Right lung (tissue), 5 donors: ENCODE results near the gene SBK2. TPM values are rescaled to one million over a fixed set of nuclear protein-coding genes. Genes with fewer than 3 reads are reported as not detected.
"Not testable (repeated sequence)": the region's sequence is repeated elsewhere in the genome, so short reads cannot be mapped to it uniquely, and the experiment has no call there.

ENCODE experiments used
- DNase-seq, 2 donors: peaks; one replicate each; pipeline ENCODE4 v3.0.0-alpha.2; 2013
- polyA plus RNA-seq, 5 donors: library from polyadenylated mRNA; unstranded; fragments of 120-200 nt; gene quantifications; one replicate each; pipeline versions ENCODE4 v1.2.1 to v1.2.3, GENCODE V29; 2013; ENCODE audit warnings: inconsistent platforms in 1 of 5, low replicate concordance in 1 of 5; ENCODE audit not compliant: insufficient read length in 5 of 5, insufficient read depth in 1 of 5

The SBK2 gene
- polyA plus RNA-seq, 5 donors = 0.41 TPM; not detected in 4

DNA sequence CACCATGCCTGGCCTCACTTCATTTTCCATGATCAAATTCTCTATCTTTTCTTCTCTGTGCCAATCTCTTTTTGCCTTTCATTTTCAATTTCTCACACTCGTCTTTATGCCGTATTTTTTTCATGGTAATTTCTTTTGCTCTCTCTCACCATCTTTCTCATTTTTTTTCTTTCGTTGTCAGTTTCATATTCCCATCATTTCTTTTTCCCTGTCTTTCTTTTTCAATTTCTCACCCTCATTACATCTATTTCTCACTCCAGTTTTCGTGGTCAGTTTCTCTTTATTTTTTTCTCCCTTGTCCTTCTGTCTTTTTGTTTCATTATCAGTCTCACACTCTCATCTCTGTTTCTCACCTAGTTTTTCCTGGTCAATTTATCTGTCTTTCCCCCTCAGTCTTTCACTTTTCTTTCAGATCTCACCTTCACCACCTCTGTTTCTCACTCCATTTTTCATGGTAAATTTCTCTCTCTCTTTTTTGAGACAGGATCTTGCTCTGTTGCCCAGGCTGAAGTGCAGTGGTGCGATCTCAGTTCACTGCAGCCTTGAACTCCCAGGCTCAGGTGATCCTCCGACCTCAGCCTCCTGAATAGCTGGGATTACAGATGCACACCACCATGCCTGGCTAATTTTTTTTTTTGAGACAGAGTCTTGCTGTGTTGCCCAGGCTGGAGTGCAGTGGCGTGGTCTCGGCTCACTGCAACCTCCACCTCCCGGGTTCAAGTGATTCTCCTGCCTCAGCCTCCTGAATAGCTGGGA, 34.6 kb downstream of the SBK2 start:
- DNase-seq = no peak

DNA sequence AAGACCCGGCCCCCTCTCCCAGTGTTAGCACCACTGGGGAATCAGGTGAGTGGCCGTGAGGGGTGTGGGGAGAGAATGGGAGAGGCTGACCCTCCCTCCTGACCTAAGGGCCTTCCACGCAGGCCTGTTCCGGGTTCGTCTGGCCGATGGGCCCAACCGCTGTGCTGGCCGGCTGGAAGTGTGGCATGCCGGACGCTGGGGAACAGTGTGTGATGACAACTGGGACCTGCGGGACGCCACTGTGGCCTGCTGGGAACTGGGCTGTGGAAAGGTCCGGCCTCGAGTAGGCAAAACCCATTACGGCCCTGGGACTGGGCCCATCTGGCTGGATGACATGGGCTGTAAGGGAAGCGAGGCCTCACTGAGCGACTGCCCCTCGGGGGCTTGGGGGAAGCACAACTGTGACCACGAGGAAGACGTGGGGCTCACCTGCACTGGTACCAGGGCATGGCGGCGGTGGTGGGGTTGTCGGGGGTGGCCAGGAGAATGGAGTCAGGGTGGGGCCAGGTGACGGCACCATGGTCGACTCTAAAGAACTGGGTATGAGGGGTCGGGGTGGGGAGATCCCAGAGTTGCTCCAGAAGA, 36.5 kb downstream of the SBK2 start:
- no peak for DNase-seq

DNA sequence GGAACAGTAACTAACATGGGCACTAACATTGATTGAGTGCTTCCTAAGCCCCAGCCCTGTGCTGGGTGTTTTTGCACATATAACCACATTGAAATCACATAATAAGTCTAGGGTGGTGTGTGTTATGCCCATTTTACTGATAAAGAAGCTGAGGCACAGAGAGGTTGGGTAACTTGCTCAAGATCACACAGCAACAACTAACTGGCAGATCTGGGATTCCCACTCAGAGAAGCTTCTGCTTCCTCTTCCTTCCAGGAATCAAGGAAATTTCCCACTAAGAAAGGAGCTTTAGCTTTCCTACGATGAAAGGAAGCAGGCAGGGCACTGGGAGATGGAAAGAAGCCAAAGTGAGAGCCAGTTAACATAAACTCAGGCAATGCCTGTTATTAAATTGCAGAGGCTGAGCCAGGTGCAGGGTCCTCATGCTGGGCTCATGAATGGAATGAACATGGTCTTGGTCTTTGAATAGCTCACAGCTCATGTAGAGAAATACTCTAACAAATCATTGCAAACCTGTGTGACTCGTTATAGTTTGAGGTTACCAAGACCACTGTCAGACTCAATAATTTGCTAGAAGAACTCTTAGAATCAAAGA, 38.6 kb downstream of the SBK2 start:
- DNase-seq = no peak

DNA sequence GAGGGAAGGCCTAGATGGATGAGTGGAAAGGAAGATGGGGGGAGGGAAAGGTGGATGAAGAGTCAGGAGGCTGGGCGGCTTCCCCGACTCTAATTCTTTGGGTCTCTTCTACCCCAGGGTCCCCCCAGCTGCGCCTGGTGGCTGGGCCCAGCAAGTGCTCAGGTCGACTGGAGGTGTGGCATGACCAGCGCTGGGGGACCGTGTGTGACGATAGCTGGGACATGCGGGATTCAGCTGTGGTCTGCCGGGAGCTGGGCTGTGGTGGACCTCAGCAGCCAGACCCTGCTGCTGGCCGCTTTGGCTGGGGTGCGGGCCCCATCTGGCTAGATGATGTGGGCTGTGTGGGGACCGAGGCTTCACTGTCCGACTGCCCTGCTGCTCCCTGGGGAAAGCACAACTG, 39.2 kb downstream of the SBK2 start:
- DNase-seq = no peak

DNA sequence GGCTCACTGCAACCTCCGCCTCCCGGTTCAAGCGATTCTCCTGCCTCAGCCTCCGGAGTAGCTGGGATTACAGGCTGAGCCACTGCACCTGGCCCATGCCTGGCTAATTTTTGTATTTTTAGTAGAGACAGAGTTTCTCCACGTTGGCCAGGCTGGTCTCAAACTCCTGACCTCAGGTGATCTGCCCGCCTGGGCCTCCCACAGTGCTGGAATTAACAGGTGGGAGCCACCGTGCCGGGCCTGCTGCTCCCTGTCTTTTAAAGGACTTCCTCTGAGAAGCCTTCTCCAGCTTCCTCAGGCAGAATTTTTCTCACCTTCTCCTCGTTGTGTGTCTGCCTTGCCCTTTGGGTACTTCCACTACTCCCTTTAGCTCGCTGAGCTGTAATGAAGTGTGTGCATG, 40.1 kb downstream of the SBK2 start:
- DNase-seq = not testable (repeated sequence)

DNA sequence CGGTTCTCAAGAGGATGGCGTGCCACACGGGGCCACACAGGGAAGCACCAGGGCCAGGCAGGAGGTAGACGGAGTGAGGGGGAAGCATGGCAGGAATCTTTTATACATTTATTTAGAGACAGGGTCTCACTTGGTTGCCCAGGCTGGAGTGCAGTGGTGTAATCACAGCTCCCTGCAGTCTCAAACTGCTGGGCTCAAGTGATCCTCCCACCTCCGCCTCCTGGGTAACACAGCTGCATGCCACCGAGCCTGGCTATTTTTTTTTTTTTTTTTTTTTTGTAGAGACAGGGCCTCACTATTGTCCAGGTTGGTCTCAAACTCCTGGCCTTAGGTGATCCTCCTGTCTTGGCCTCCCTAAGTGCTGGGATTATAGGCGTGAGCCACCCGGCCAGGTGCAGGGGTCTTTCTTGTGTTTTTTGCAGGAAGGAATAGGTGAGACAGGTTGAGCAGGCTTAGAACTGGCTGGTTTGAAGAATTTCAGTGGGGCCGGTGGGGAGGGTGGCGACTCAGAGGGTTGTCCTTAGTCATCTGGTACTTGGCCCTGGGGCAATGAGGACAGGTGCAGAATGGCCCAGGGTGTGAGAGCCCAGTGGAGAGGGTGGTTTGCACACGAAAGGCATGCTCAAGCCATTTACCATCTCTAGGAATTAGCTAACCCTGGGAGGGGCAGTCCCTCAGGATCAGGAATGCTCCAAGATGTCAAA, 41.1 kb downstream of the SBK2 start:
- DNase-seq = no peak

DNA sequence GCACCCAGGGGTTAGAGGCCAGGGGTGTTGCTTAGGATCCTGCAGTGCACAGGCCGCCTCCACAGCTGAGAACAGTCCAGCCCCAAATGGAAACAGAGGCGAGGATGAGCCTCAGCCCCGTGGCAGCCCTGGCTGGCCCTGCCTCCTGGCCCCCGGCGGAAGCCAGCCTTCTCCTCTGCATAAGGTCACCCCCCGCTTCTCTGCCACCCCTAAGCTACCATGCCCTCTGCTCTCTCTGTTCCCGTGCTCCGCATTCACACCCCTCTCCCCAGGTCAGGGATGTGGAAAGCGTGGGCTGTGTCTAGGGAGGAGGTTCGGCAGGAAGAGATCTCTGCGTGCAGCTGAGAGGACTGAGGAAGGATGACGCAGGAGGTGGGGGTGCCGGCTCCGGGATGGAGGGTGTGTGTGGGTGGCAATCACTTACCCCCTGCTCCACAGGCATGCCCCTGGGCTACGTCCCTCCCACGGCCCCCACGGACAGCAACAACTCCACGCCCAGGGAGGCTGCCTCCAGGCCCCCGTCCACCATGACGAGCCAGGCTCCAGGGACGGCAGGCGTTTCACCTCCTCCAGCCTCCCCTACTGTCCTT, 42.7 kb downstream of the SBK2 start:
- DNase-seq = no peak

DNA sequence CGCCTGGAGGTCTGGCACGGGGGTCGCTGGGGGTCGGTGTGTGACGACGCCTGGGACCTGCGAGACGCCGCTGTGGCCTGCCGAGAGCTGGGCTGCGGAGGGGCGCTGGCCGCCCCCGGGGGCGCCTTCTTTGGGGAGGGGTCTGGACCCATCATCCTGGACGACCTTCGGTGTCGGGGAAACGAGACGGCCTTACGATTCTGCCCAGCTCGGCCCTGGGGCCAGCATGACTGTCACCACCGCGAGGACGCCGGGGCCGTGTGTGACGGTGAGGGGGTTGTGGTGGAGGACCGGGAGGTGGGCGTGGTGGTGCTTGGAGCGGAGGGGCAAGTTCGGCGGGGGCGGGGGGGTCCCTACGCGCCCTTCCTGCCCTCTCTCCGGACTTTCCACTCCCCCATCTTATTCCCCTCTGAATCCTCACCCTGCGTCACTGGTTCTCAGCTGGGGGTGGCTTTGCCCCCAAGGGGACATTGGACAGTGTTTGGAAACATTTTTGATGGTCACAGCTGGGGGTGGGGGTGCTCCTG, 43.2 kb downstream of the SBK2 start:
- no peak for DNase-seq

DNA sequence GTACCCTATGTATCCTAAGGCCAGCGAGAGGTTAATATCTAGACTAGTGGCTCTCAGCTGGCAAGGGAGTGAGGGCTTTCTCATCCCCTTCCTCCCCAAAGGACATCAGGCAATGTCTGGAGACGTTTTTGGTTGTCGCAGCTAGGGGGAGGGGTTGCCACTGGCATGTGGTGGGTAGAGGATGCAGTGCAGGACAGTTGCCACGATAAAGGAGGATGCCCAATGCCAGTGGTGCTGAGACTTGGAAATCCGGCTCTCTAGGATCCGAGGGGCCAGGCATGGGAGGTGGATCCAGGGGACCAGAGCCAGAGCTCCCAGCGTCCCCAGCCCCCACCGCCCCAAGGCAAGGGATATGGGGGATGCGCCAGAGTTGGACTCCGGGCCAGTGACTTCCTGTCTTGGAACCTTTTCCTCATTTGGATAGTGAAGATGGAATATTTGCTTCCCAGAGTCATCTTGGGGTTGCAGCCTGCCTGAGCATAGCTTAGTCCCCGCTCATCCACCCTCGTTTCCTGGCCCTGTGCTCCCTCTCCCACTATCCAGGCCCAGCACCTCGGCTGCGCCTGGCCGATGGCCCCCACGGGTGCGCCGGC, 43.8 kb downstream of the SBK2 start:
- DNase-seq = no peak

DNA sequence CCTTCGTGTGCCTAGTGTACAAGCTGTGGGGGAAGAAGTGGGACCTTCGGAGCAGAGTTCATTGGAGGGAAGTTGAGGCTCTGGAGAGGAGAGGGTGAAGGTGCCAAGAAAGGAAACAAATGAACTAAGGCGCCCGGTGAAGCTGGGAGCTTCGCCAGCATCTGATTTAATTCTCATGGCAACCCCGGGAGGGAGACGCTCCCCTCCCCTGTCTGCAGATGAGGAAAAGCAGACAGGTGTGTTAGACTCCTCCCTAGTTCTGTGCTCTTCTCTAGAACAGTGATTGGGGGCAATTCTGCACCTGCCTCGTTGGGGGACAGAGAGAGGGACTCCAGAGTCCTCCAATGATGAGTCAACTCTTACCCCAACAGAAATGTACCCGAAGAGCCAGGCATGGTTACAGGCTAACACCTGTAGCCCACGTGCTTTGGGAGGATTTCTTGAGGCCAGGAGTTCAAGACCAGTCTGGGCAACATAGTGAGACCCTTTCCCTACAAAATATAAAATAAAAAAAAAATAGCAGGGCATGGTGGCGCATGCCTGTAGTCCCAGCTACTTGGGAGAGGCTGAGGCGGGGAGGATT, 44.5 kb downstream of the SBK2 start:
- DNase-seq = no peak

DNA sequence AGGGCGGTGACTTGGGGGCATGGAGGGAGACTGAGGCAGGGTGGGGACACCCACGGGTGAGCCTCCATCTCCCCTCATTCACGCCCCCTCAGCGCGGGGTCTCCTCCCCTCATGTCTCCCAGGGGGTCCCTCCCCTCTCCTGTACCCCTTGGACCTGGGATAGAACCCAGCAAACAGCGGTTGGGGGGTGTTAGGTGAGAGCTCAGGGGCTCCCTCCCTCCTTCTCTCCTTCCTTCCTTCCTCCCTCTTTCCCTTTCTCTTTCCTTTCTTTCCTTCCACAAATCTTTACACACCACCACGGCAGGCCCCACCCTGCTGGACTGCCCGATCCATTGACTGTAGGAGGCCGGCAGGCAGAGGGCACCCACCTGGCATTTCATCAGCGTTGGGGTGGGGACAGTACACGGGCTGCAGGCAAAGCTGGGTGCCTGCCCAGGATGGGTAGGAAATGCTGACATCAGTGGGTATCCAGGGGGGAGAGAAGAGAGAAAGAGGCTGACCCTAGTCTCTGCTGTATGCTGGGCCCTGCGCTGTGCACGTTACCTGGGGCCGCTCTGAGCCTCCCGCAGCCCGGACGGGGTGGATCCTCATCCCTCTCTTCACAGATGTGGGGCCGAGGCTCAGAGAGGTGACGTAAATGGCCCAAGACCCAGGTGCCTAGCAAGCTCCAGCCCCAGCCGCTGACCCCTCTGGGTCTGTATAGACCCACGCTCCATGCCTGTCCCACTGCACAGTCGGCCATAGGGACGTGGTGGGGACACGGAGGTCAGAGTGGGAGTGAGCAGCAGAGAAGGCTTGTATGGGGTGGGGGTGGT, 45.2 kb downstream of the SBK2 start:
- no peak for DNase-seq

DNA sequence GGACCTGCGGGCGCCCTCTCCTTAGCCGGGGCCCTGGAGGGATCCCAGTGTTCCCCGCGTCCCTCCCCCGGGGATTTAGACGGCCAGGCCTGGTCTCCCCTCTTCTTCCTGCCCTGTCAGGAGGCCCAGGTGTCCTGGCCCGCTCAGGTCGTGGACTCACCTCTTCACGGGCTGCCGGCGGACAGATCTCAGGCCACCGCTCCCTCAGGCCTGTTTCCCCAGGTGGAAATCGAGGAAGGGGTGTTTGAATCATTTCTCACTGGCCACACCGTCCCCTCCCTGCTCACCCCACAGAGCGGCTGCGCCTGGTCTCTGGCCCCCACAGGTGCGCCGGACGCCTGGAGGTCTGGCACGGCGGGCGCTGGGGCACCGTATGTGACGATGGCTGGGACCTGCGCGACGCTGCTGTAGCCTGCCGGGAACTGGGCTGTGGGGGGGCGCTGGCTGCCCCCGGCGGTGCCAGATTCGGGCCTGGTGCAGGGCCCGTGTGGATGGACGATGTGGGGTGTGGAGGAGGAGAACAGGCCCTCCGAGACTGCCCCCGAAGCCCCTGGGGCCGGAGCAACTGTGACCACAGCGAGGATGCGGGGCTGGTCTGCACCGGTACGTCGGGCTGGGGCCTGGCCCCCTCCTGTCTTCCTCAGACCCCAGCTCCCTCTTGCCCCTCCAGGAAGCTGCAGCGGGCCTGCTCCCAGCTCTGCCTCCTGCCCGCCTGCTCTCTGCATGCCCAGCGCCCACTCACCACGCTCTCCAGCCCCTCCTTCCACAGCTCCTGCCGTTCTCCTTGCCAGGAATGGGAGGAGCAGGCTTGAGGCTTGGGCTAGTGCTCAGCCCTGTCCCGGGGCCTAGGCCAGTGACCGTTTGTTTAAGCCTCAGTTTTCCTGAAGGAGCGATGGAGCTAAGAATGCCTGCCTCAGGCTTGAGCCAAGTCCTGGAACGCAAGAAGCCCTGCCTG, 46.2 kb downstream of the SBK2 start:
- no peak for DNase-seq

DNA sequence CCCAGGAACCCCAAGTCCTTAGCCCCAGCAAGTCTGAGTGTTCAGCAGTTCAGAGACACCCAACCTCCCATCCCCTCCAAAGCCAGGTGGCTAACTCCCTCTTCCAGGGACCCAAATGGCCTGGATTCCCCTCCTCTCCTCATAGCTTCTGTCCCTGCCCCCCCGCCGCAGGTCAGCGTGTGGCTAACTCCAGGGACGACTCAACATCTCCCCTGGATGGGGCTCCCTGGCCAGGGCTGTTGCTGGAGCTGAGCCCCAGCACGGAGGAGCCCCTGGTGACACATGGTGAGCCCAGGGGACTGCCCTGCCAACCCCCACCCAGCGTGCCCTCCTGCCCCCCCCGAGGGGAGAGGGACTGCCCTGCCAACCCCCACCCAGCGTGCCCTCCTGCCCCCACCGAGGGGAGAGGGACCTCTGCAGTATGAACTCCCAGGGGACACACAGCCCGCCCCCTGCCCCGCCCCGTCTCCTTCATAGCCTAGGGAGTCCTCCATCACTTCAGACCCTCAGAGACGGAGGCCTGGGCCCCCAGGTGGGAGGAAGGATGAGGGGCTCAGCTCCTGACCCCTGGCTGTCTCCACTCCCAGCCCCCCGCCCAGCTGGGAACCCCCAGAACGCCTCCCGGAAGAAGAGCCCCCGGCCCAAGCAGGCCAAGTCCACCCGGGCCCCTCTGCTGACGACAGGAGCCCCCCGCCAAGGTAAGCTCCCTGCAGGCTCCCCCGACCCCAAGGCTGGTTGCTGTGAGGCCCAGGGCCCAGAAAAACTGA, 47.0 kb downstream of the SBK2 start:
- DNase-seq = no peak

DNA sequence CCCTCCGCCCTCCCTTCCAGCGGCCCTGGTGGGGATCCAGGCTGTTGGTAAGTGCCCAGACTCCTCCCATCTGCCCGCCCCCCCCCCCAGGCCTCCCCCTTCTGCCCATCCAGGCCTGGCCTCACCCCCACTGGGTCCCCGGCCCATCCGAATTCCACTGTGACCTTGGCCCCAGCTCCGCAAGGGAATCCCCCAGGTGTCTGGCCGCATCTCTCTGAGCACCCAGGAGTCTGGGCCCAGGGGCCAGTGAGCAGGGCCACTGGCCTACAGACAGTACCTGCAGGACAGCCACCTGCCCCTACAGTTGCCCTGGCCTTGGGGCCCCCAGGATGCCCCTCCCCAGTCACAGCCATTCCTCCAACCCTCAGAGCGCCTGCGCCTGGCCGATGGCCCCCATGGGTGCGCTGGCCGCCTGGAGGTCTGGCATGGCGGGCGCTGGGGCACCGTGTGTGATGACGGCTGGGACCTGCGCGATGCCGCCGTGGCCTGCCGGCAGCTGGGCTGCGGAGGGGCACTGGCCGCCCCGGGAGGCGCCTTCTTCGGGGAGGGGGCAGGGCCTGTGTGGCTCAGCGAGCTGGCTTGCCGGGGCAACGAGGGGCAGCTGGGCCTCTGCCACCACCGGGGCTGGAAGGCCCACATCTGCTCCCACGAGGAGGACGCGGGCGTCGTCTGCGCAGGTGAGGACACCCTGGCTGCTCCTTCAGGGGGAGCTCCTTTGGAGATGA, 47.8 kb downstream of the SBK2 start:
- no peak for DNase-seq

DNA sequence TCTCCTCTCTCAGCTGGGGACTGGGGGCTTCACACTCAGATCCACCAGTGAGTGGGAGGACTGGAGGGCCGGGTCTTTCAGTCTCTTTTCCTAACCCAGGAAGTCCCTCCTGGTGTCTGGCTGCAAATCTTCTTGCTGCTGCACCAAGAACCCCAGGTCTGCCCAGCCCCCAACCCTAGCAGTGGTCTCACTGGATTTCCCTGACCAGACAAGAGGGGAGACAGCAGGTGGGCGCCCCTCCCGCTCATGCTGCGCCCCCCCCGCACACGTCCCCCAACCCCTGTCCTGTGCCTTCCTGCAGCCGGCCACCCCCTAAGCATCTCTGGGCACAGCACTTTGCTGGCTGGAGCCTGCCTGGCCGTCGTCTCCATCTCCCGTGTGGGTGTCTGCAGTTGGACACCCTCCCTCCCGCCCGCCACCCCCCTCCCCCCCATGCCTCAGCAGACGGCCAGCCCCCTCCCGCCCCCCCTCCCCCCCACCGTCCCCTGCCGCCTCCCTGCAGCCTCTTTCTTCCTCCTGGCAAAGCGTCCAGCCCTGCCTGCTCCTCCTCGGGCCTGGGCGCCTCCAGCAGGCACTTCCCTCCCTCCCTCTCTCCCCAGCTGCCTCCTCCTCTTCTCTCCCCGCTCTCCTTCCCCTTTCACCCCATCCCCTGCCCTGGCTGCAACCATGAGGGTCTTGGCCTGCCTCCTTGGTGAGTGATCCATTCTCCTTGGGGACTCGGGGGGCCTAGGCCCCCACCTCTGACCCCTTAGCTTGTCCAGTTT, 48.8 kb downstream of the SBK2 start, which contains the start of gene SSC5D:
Gene SSC5D, plus strand, starts transcription at position 513 of the 764 bp plus-strand sequence. Its CDS starts 154 bp downstream, at position 667.
- DNase-seq = peak in 1 of 2 donors; percentile 42
